WTC11 (cell line): ENCODE data around the gene OR2L2. TPM values are rescaled to one million over a fixed set of nuclear protein-coding genes. Genes with fewer than 3 reads are reported as not detected.

Experiments used
- ATAC-seq: fragments of 200-7000 bp; cut with Tn5 transposase; 2 replicates; pipeline ENCODE4 v1.10.0; 2021; ENCODE audit warnings: mild to moderate bottlenecking, moderate library complexity
- CTCF ChIA-PET: fragments of 300-600 bp; sonication (Branson Sonifier 250); formaldehyde crosslinking; loops from one replicate; lab custom pipeline; 2021; ENCODE audit warnings: antibody characterized with exemption; lab: Charles Lee
- POLR2A ChIA-PET: fragments of 350-600 bp; sonication (Branson Sonifier 250); formaldehyde crosslinking; loops from one replicate; lab custom pipeline; 2021; ENCODE audit warnings: antibody characterized with exemption; lab: Charles Lee
- DNase-seq: peaks from one replicate; pipeline ENCODE4 v3.0.0; 2021; ENCODE audit warnings: low spot score
- H3K27ac Mint-ChIP-seq: 2 replicates; pipeline ENCODE4 v1.8.0; 2021; ENCODE audit warnings: mixed read lengths
- H3K27me3 Mint-ChIP-seq: 2 replicates; pipeline ENCODE4 v1.8.0; 2021; ENCODE audit warnings: low read depth, mild to moderate bottlenecking, moderate library complexity, mixed read lengths
- H3K36me3 Mint-ChIP-seq: 2 replicates; pipeline ENCODE4 v1.8.0; 2021; ENCODE audit warnings: mixed read lengths
- H3K4me1 Mint-ChIP-seq: 2 replicates; pipeline ENCODE4 v1.8.0; 2022; ENCODE audit warnings: mixed read lengths
- H3K4me3 Mint-ChIP-seq: 2 replicates; pipeline ENCODE4 v1.8.0; 2021; ENCODE audit warnings: mild to moderate bottlenecking, moderate library complexity, mixed read lengths
- H3K9me3 Mint-ChIP-seq: 2 replicates; pipeline ENCODE4 v1.8.0; 2021; ENCODE audit warnings: mixed read lengths
- CBFB ChIP-seq: sonication (generic); formaldehyde crosslinking; IDR thresholded peaks from 2 replicates; pipeline ENCODE4 v1.8.1; 2022; ENCODE audit warnings: mild to moderate bottlenecking, low read depth, missing genetic modification reagents
- GABPB1 ChIP-seq: sonication (generic); formaldehyde crosslinking; IDR thresholded peaks from 2 replicates; pipeline ENCODE4 v1.8.1; 2023; ENCODE audit warnings: mild to moderate bottlenecking, missing genetic modification reagents
- JUN ChIP-seq: sonication (generic); formaldehyde crosslinking; IDR thresholded peaks from 2 replicates; pipeline ENCODE4 v1.8.0; 2023; ENCODE audit warnings: mild to moderate bottlenecking, missing genetic modification reagents
- MYBL2 ChIP-seq: sonication (generic); formaldehyde crosslinking; IDR thresholded peaks from 2 replicates; pipeline ENCODE4 v1.8.1; 2023; ENCODE audit warnings: mild to moderate bottlenecking, moderate library complexity, missing genetic modification reagents
- NFYB ChIP-seq: sonication (generic); formaldehyde crosslinking; conservative IDR thresholded peaks from 2 replicates; pipeline ENCODE4 v1.8.0; 2022; ENCODE audit warnings: low read depth, missing genetic modification reagents
- NR3C1 ChIP-seq: sonication (generic); formaldehyde crosslinking; conservative IDR thresholded peaks from 2 replicates; pipeline ENCODE4 v1.8.1; 2023; ENCODE audit warnings: low read depth, mild to moderate bottlenecking, missing genetic modification reagents
- OVOL2 ChIP-seq: fragments of 250-450 bp; sonication (Bioruptor Pico); IDR thresholded peaks from 2 replicates; pipeline ENCODE4 v1.9.0; 2021; ENCODE audit warnings: mild to moderate bottlenecking, borderline replicate concordance
- RORB ChIP-seq: fragments of 250-450 bp; sonication (Bioruptor Pico); IDR thresholded peaks from 2 replicates; pipeline ENCODE4 v1.9.0; 2021; ENCODE audit warnings: mild to moderate bottlenecking
- SP1 ChIP-seq: sonication (generic); formaldehyde crosslinking; conservative IDR thresholded peaks from 2 replicates; pipeline ENCODE4 v1.8.1; 2022; ENCODE audit warnings: missing genetic modification reagents
- TP53 ChIP-seq: sonication (generic); formaldehyde crosslinking; IDR thresholded peaks from 2 replicates; pipeline ENCODE4 v1.8.1; 2023; ENCODE audit warnings: mild to moderate bottlenecking, missing genetic modification reagents
- ZBTB21 ChIP-seq: sonication (generic); formaldehyde crosslinking; IDR thresholded peaks from 2 replicates; pipeline ENCODE4 v1.8.1; 2023; ENCODE audit warnings: mild to moderate bottlenecking, missing genetic modification reagents, borderline replicate concordance
- ZNF121 ChIP-seq: sonication (generic); formaldehyde crosslinking; IDR thresholded peaks from 2 replicates; pipeline ENCODE4 v1.8.0; 2023; ENCODE audit warnings: missing genetic modification reagents
- ZNF219 ChIP-seq: sonication (generic); formaldehyde crosslinking; IDR thresholded peaks from 2 replicates; pipeline ENCODE4 v1.8.0; 2023; ENCODE audit warnings: missing genetic modification reagents, mild to moderate bottlenecking, borderline replicate concordance
- ZNF416 ChIP-seq: fragments of 250-450 bp; sonication (Bioruptor Pico); IDR thresholded peaks from 2 replicates; pipeline ENCODE4 v1.9.0; 2021; ENCODE audit warnings: mild to moderate bottlenecking, inconsistent platforms
- total RNA-seq: library from RNA; stranded (reverse); gene quantifications from 3 replicates; pipeline ENCODE4 v1.2.3, GENCODE V29; 2021
- TF ChIP-seq, protein P1 (sequence below): sonication (generic); formaldehyde crosslinking; IDR thresholded peaks from 2 replicates; pipeline ENCODE4 v1.8.1; 2022; ENCODE audit warnings: missing genetic modification reagents, borderline replicate concordance
- TF ChIP-seq, protein P2 (sequence below): sonication (generic); formaldehyde crosslinking; IDR thresholded peaks from 2 replicates; pipeline ENCODE4 v1.8.1; 2023; ENCODE audit warnings: mild to moderate bottlenecking, missing genetic modification reagents
- TF ChIP-seq, protein P3 (sequence below): fragments of 250-450 bp; sonication (Bioruptor Pico); IDR thresholded peaks from 2 replicates; pipeline ENCODE4 v1.9.0; 2021; ENCODE audit warnings: mild to moderate bottlenecking, borderline replicate concordance
- TF ChIP-seq, protein P4 (sequence below): sonication (generic); formaldehyde crosslinking; conservative IDR thresholded peaks from 2 replicates; pipeline ENCODE4 v1.8.1; 2022; ENCODE audit warnings: mild to moderate bottlenecking, missing genetic modification reagents
- TF ChIP-seq, protein P5 (sequence below): sonication (generic); formaldehyde crosslinking; IDR thresholded peaks from 2 replicates; pipeline ENCODE4 v1.8.1; 2023; ENCODE audit warnings: mild to moderate bottlenecking, moderate library complexity, missing genetic modification reagents

OR2L2 gene
- total RNA-seq, 1 experiment from 2014 or later: not detected

DNA sequence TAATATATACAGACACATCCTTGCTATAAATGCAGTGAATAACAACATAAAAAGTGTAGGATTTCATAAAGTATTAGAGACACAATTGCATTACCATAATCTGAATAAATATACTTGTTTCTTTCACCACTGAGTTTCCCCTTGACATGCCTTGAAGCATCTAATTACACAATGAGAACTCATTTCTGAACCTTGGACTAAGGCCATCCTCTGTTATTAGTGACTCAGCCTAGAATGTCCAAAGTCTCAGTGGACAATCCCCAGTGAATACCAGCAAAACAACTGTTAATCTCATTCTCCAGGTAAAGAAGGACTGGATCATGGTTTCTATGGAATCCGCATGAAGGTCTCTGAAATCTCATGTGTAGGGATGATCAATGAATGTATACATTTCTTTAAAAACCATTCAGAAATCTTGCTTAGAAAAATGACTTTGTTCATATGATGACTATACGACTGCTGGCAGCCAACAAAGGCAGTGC is 16.6 kb upstream of the OR2L2 start, which contains the start of gene OR2L5:
Gene OR2L5, plus strand, starts transcription at position 432 of the 482 bp plus-strand sequence. CDS start 8,288 bp downstream, outside the sequence.
- ChIA-PET POLR2A (no interaction called here), CTCF (no interaction called here)
- ATAC-seq: no peak
- peaks cover 84% of the 10 kb centered on the region for H3K9me3 Mint-ChIP-seq
- no peaks in the 10 kb centered on the region; the same call in 1 of the 2 replicates for H3K27me3 Mint-ChIP-seq
- no peaks in the 10 kb centered on the region for H3K4me1 Mint-ChIP-seq
- H3K4me3 Mint-ChIP-seq: no peak within 1 kb of the TSS
- H3K27ac Mint-ChIP-seq: no peak within 1 kb of the TSS
- TF ChIP-seq NR3C1 (CRISPR knock-in tag) (no peak), ZNF121 (CRISPR knock-in tag) (no peak), CBFB (CRISPR knock-in tag) (no peak), JUN (CRISPR knock-in tag) (no peak), NFYB (no peak), MYBL2 (CRISPR knock-in tag) (no peak), RORB (no peak), GABPB1 (CRISPR knock-in tag) (no peak), TP53 (CRISPR knock-in tag) (no peak), ZNF416 (CRISPR knock-in tag) (no peak), SP1 (CRISPR knock-in tag) (no peak), OVOL2 (CRISPR knock-in tag) (no peak), ZBTB21 (no peak), ZNF219 (CRISPR knock-in tag) (no peak)
- TF ChIP-seq, protein P1, sequence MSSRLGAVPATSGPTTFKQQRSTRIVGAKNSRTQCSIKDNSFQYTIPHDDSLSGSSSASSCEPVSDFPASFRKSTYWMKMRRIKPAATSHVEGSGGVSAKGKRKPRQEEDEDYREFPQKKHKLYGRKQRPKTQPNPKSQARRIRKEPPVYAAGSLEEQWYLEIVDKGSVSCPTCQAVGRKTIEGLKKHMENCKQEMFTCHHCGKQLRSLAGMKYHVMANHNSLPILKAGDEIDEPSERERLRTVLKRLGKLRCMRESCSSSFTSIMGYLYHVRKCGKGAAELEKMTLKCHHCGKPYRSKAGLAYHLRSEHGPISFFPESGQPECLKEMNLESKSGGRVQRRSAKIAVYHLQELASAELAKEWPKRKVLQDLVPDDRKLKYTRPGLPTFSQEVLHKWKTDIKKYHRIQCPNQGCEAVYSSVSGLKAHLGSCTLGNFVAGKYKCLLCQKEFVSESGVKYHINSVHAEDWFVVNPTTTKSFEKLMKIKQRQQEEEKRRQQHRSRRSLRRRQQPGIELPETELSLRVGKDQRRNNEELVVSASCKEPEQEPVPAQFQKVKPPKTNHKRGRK (CRISPR knock-in tag): no peak
- TF ChIP-seq, protein P2, sequence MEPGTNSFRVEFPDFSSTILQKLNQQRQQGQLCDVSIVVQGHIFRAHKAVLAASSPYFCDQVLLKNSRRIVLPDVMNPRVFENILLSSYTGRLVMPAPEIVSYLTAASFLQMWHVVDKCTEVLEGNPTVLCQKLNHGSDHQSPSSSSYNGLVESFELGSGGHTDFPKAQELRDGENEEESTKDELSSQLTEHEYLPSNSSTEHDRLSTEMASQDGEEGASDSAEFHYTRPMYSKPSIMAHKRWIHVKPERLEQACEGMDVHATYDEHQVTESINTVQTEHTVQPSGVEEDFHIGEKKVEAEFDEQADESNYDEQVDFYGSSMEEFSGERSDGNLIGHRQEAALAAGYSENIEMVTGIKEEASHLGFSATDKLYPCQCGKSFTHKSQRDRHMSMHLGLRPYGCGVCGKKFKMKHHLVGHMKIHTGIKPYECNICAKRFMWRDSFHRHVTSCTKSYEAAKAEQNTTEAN (CRISPR knock-in tag): no peak
- TF ChIP-seq, protein P3, sequence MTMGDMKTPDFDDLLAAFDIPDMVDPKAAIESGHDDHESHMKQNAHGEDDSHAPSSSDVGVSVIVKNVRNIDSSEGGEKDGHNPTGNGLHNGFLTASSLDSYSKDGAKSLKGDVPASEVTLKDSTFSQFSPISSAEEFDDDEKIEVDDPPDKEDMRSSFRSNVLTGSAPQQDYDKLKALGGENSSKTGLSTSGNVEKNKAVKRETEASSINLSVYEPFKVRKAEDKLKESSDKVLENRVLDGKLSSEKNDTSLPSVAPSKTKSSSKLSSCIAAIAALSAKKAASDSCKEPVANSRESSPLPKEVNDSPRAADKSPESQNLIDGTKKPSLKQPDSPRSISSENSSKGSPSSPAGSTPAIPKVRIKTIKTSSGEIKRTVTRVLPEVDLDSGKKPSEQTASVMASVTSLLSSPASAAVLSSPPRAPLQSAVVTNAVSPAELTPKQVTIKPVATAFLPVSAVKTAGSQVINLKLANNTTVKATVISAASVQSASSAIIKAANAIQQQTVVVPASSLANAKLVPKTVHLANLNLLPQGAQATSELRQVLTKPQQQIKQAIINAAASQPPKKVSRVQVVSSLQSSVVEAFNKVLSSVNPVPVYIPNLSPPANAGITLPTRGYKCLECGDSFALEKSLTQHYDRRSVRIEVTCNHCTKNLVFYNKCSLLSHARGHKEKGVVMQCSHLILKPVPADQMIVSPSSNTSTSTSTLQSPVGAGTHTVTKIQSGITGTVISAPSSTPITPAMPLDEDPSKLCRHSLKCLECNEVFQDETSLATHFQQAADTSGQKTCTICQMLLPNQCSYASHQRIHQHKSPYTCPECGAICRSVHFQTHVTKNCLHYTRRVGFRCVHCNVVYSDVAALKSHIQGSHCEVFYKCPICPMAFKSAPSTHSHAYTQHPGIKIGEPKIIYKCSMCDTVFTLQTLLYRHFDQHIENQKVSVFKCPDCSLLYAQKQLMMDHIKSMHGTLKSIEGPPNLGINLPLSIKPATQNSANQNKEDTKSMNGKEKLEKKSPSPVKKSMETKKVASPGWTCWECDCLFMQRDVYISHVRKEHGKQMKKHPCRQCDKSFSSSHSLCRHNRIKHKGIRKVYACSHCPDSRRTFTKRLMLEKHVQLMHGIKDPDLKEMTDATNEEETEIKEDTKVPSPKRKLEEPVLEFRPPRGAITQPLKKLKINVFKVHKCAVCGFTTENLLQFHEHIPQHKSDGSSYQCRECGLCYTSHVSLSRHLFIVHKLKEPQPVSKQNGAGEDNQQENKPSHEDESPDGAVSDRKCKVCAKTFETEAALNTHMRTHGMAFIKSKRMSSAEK (CRISPR knock-in tag): no peak
- TF ChIP-seq, protein P4, sequence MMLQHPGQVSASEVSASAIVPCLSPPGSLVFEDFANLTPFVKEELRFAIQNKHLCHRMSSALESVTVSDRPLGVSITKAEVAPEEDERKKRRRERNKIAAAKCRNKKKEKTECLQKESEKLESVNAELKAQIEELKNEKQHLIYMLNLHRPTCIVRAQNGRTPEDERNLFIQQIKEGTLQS: no peak
- TF ChIP-seq, protein P5, sequence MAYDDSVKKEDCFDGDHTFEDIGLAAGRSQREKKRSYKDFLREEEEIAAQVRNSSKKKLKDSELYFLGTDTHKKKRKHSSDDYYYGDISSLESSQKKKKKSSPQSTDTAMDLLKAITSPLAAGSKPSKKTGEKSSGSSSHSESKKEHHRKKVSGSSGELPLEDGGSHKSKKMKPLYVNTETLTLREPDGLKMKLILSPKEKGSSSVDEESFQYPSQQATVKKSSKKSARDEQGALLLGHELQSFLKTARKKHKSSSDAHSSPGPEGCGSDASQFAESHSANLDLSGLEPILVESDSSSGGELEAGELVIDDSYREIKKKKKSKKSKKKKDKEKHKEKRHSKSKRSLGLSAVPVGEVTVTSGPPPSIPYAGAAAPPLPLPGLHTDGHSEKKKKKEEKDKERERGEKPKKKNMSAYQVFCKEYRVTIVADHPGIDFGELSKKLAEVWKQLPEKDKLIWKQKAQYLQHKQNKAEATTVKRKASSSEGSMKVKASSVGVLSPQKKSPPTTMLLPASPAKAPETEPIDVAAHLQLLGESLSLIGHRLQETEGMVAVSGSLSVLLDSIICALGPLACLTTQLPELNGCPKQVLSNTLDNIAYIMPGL: no peak
- H3K36me3 Mint-ChIP-seq: peaks cover 68% of the 10 kb centered on the region
- no peak for DNase-seq
